HG02870 (cell line): Measurements from ENCODE around the gene PAPOLA.
"Not testable (repeated sequence)": the region's sequence is repeated elsewhere in the genome, so short reads cannot be mapped to it uniquely, and the experiment has no call there.

ENCODE experiments used
- ATAC-seq: cut with Tn5 transposase; IDR thresholded peaks from one replicate; pipeline ENCODE4 v1.9.1; 2021; ENCODE audit warnings: mild to moderate bottlenecking, moderate library complexity; ENCODE audit not compliant: unreplicated experiment

Gene PAPOLA

DNA sequence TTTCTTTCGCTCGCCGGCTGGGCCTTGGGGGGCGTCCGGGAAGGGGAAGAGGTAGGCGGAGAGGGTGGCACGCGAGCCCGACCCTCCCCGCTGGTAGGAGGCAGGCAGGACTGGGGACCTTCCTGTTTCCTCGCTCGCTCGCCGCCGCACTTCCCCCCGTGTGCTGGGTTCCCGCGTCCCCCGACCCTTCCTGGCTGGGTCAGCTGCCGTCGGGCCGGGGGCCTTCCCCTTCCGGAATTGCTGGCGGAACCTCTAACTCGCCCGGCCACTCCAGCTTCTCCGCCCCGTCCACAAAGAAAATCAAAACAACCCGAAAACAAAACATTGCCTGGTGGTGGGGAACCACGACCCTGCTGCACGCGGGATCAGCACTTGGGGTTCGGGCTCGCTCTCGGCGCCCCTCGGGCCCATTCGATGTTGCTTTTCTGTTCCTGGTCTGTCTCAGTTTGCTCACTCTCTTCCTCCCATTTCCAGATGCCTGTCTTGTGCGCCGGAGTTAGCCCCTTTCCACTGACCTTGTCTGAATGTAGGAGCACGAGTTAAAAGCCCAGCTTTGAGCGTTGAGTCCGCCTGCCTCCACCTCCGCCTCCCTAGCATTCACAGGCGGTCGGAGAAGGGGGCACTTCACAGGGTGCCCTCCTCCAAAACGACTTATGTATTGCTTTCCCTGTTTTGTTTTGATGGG is 581 bp downstream of the PAPOLA start:
- ATAC-seq, result peak; percentile 32

GRCh38 chr14:96503306-96503679 is 1.1 kb downstream of the PAPOLA start:
- ATAC-seq, result no peak

DNA sequence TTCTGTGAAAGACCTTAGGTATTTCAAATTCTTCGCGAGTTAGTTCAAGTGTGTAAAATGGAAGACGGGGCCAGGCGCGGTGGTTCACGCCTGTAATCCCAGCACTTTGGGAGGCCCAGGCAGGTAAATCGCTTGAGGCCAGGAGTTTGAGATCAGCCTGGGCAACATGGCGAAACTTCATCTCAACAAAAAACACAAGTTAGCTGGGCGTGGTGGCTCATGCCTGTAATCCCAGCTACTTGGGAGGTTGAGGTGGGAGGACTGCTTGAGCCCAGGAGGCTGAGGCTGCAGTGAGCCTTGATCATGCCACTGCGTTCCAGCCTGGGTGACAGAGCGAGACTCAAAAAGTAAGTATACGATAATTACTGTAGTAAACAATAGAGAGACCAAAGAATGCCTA is 2.2 kb downstream of the PAPOLA start:
- not testable (repeated sequence) for ATAC-seq

DNA sequence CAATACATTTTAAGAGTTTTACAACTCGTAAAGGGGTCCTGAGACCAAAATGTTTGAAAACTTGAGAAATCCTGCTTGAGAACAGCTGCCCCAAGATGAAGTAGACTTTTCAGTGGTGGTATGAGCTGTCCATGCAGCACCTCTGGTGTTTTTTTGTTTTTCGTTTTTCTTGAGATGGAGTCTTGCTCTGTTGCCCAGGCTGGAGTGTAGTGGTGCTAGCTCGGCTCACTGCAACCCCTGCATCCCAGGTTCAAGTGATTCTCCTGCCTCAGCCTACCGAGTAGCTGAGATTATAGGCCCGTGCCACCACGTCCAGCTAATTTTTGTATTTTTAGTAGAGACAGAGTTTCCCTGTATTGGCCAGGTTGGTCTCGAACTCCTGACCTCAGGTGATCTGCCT is 5.5 kb downstream of the PAPOLA start:
- no peak for ATAC-seq

- ATAC-seq, result no peak
Measured at GRCh38 chr14:96508900-96509299, 6.7 kb downstream of the PAPOLA start.

GRCh38 chr14:96509457-96510090 is 7.4 kb downstream of the PAPOLA start:
- peak; percentile 42 for ATAC-seq

DNA sequence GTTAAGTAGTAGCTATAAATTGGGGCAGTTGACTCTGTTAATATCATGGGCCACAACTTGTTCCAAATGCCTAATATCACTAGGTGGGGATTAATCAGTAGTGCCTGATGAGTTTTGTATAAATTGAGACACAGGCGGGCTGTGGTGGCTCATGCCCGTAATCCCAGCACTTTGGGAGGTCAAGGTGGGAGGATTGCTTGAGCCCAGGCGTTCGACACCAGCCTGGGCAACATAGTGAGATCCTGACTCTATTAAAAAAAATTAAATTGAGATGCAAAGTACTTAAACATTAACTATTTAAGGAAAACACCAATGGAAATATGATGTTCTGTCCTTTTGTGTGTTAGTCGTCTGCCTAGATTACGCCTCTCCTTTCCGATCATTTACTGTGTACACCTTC is 9.0 kb downstream of the PAPOLA start:
- no peak for ATAC-seq

DNA sequence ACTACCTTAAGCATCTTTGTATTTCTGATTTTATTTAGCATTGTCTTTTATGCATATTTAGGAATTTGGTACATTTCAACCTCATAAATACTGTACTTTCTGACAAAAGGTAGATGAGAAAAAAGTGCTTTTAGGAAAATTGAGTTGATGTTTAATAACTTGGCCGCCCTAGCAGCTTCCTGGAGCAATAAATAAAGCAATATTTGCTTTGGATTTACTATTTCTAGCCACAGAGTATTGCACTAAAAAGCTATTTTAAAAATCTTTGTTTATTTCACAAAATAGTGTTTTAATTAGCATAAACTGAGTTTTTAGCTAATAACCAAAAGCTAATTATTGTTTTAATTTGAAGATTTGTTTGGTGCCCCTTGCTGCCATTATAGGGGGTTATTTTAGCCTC is 9.5 kb downstream of the PAPOLA start:
- ATAC-seq, result no peak

DNA sequence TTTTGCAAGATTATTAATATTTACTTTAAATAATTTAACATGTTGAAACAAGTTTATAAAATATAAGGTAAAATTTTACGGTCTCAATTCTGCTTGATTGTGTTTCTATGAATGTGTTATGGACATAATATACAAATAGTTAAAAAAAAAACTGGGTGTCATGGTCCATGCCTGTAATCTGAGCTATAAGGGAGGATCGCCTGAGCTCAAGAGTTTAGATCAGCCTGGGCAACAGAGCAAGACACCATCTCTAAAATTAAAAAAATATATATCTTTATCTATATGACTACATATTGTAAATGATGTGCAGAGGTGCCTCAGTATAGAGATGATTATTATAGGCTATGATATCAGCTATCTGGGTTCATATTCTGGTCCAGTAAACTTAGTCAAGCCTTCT is 9.9 kb downstream of the PAPOLA start:
- no peak for ATAC-seq

- ATAC-seq, result no peak
Measured at GRCh38 chr14:96512602-96513397, 10.6 kb downstream of the PAPOLA start.

GRCh38 chr14:96514694-96515093 is 12.5 kb downstream of the PAPOLA start:
- peak; percentile 51 for ATAC-seq

- ATAC-seq, result no peak
Measured at GRCh38 chr14:96515731-96516130, 13.5 kb downstream of the PAPOLA start.

DNA sequence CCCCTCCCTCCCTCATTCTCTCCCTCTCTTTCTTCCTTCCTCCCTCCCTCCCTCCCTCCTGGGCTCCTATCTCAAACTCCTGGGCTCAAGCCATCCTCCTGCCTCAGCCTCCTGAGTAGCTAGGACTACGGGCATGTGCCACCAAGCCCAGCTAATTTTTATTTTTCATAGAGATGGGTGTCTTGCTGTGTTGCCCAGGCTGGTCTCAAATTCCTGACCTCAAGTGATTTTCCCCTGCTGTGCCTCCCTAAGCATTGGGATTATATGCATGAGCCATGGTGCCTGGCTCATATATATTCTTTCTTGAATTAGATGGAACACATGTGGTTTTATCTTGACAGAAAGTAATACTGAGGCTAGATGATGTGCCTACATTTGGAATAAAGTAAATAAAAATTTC is 14.2 kb downstream of the PAPOLA start:
- ATAC-seq, result no peak

DNA sequence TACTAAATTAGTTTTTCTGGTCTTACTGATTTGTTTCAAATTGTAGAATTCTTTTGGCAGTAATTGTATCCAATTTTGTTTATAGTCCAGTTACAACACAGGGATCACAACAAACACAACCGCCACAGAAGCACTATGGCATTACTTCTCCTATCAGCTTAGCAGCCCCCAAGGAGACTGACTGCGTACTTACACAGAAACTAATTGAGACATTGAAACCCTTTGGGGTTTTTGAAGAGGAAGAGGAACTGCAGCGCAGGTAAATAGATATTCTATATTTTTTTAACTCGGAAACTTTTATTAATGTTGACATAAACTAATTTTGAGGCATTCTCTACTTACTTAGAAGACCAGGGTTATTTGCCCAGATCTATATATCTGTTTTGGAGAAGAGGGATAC is 17.8 kb downstream of the PAPOLA start:
- ATAC-seq, result peak; percentile 78

GRCh38 chr14:96525452-96525851 is 23.3 kb downstream of the PAPOLA start:
- ATAC-seq, result no peak

DNA sequence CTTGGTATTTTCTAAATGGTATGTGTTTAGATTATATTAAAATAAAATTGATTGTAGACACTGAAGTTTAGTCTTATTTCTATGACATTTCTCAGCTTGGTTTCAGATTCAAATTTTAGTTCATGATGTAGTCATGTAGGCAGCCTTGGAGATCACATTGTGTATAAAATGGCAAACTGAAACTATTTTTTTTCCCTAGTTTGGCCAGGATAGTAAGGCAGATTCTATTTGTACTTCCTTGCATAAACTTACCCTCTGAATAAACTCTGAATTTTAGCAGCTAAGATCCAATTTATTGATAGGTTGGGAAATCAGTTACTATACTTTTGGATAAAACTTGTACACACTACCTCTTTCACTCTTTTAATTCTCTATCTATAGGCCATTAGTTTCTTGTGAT is 30.4 kb downstream of the PAPOLA start:
- ATAC-seq, result no peak

- no peak for ATAC-seq
Measured at GRCh38 chr14:96536807-96537206, 34.6 kb downstream of the PAPOLA start.

DNA sequence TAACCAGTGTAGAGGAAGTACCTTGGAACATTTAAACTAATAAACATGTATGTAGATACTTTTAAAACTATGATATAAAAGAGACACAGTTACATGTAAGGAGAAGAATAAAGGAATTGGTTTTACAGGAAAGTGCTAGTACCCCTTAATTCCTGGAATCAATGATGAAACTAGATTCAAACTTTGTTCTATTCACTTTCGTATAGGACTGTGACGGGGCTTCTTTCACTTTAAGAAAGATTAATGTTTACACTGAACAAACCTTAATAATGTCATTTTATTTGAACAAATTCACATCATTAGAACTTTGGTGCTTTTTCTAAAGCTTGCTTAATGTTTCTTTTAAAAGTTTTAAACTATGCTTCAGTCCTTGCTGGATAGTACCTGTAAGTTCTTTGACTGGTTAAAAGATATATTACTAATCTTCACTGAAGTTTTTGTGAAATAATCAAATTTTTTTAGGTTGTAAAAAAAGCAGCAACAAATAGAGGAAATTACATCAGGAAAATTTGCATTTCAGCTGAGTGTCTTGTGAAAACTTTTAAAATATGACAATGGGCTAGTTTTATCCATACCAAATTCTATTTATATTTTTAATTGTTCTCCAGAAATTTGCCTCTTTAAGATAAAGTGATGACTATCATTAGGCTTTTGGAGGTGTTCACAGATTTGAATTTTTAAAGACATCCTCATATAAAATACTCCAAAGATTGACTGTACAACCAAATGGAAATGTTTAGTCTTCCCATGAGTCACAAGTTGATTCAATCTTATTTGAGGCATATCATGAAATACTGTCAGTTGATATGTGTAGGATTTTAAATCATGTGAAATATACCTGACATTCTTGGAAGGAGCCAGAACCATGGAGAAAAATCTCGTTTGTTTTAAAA is 36.2 kb downstream of the PAPOLA start:
- ATAC-seq, result no peak

GRCh38 chr14:96538990-96539317 is 36.8 kb downstream of the PAPOLA start:
- no peak for ATAC-seq

DNA sequence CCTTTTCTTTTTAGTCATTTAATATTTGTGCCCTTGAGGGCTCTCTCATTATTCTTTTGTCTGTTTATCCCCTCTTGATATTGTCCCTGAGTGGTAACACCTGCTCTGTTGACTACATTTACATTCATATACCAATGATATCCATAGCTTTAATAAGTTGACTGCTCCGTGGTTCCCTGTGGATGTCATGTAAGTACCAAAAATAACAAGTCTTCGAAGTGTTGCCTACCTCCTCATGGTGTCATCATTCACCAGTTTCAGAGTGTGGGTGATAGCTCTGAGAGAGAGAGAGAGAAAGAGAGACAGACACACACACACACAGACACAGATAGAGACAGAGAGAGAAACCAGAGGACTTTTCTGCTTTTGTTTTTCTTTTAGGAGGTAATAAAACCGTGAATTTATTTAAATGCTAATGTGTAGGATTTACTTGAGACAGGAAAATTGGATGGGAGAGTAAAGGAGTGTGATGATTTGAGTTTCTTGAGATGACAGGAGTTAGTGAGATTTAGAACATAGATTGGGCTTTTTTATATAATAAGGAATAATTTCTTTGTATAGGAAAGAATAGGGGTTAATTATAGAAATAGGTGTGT is 52.2 kb downstream of the PAPOLA start:
- ATAC-seq, result no peak

DNA sequence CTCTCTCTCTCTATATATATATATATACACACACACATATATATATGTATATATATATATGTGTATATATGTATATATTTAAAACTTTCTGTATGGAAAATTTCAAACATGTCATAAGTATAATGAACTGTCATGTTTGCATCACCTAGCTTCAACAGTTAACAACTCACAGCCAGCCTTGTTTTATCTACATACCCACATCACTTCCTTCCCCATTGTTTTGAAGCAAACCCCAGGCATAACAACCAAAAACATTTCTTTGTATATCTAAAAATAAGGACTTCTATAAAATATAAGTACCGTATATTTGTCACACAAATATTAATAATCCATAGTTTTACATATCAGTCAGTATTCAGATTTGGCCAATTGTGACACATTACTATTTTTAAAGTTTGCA is 57.4 kb downstream of the PAPOLA start:
- ATAC-seq, result no peak
